ENCODE data around the gene TRABD2B.
A peak's percentile ranks its signal among the peaks of the same experiment; 100 is the strongest.

The TRABD2B gene

DNA sequence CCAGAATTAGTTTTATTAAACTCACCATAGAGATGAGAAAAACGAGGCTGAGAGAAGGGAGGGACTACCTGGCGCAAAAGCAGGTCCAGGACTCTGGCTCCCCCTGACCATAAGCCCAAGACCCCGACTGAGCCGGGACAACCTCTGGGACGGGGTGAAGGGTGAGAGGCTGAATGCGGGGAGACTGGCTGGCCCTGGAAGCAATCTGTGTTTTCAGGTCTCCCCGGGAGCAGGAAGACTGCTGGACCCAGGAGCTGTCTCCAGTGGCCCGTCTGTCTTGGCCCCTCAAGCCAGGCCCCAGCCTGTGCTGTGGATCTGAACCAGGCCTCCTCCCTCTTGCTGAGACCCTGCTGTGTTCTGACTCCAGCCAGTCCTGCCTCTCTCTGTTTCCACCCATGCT is 240.8 kb downstream of the TRABD2B start:
- H3K36me3 ChIP-seq (replicated peaks) = no peaks in the 10 kb centered on the region
- H3K4me1 ChIP-seq = no peaks in the 10 kb centered on the region
- in situ Hi-C loops (cut with MboI; ENCODE audit: low sequenced_read_pairs) = no loop called here
- no peak for DNase-seq (ENCODE audit: low spot score in 2 of 2)
- H3K4me3 ChIP-seq = no peak overlapping the region
- no peaks in the 10 kb centered on the region for H3K9me3 ChIP-seq
- H3K27me3 ChIP-seq (ENCODE audit: low read depth) = no peaks in the 10 kb centered on the region

DNA sequence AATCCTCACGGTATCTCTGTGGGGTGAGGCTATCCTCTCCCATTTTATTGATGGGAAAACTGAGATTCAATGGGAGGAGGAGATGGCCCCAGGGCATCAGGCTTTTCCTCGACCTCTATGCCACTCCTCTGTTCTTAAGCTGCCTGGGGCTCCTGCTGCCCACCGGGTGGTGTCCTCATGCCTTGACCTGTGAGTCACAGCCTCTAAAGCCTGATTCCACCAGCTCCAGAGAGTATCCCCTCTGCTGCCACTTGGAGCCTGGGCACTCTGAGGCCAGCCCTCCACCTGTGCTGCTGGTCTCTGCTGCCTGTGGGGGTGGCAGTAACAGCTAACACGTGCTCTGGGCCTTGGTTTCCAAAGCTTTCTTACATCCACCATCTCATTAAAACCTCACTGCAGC is 241.2 kb downstream of the TRABD2B start:
- in situ Hi-C loops (cut with MboI; ENCODE audit: low sequenced_read_pairs) = no loop called here
- DNase-seq (ENCODE audit: low spot score in 2 of 2) = peak in 1 of 2 experiments; percentile 4
- H3K36me3 ChIP-seq (replicated peaks) = no peaks in the 10 kb centered on the region
- no peaks in the 10 kb centered on the region for H3K9me3 ChIP-seq
- no peak overlapping the region for H3K4me3 ChIP-seq
- H3K4me1 ChIP-seq = no peaks in the 10 kb centered on the region
- no peaks in the 10 kb centered on the region for H3K27me3 ChIP-seq (ENCODE audit: low read depth)

DNA sequence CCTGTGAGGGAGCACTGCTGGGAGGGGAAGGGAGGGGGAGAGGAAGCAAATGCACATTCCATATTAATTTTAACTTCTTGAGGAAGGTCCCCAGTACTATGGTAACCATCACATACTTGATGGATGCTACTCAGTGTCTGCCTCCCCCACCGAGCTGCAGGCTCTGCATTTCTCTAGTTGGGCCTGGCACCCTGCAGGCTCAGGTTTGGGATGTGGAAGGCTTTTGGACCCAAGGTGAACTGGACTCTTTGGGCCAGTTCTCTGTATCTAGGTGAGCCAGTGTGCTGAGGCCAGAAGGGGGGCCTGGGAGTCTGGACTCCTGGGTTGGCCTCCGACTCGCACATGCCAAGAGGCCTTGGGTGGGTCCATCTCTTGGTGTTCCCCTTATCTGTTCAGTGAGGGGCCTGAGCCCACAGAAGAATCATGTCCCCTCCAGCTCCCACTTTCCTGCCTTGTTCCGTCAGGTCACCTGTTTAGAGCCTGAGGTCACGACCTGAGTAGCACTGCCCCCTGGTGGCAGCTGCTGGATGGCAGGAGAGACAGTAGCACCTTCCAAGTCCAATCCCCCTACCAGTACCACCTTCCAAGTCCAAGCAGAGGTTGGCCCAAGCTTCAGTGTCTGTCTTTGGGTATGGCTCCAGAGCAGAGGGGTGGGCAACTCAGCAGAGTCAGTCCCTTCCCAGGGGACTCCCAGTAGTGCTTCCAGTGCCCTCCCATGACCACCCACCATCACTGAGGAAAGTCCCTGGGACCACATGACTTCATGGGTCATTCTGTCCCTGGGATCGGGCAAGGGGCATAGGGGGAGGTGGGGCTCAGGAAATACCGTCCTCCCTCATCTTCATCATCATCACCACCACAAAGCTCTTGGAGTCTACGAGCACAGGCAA is 241.8 kb downstream of the TRABD2B start:
- in situ Hi-C loops (cut with MboI; ENCODE audit: low sequenced_read_pairs) = no loop called here
- no peaks in the 10 kb centered on the region for H3K27me3 ChIP-seq (ENCODE audit: low read depth)
- H3K4me3 ChIP-seq = no peak overlapping the region
- no peaks in the 10 kb centered on the region for H3K36me3 ChIP-seq (replicated peaks)
- no peaks in the 10 kb centered on the region for H3K4me1 ChIP-seq
- DNase-seq (ENCODE audit: low spot score in 2 of 2) = peak in 1 of 2 experiments; percentile 75
- no peaks in the 10 kb centered on the region for H3K9me3 ChIP-seq

DNA sequence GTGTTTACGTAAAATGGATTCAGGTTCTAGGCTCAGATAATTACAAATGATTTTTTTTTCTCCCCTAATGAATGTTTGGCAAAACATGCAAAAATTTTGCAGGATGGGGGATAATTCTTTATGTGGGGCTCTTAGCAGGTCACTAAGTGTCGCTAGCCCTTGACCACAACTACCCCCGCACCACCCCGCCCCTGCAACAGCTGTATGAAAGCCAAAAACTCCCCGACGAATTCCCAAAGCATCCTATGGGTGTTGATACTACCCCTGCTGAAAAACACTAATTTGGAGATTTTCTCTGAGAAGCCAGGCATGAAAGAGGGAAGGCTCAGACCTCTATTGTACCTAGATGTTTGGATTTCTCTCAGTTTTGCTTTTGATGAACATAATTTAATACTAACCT is 243.0 kb downstream of the TRABD2B start:
- H3K9me3 ChIP-seq = no peaks in the 10 kb centered on the region
- no peaks in the 10 kb centered on the region for H3K36me3 ChIP-seq (replicated peaks)
- DNase-seq (ENCODE audit: low spot score in 2 of 2) = no peak
- no peaks in the 10 kb centered on the region for H3K4me1 ChIP-seq
- in situ Hi-C loops (cut with MboI; ENCODE audit: low sequenced_read_pairs) = no loop called here
- H3K27me3 ChIP-seq (ENCODE audit: low read depth) = no peaks in the 10 kb centered on the region
- H3K4me3 ChIP-seq = no peak overlapping the region

DNA sequence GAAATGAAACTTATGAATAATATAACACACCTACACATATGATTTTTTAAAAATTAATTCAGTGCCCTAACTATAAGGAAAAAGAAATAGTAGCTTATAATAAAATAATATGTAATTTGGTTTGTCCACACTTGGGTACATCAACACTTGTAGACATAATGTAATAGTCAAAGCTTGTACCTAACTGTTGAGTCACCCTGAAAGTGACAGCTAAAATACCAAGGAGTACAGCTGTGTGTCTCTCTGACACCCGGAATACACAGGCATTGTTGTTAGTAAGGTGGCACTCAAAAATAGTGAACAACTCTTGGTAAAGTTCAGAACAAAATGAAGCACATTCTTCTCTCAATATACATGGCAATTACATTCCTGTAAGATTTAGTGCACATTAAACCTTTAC is 243.4 kb downstream of the TRABD2B start:
- no peak for DNase-seq (ENCODE audit: low spot score in 2 of 2)
- H3K36me3 ChIP-seq (replicated peaks) = no peaks in the 10 kb centered on the region
- H3K27me3 ChIP-seq (ENCODE audit: low read depth) = no peaks in the 10 kb centered on the region
- no peaks in the 10 kb centered on the region for H3K4me1 ChIP-seq
- in situ Hi-C loops (cut with MboI; ENCODE audit: low sequenced_read_pairs) = no loop called here
- no peak overlapping the region for H3K4me3 ChIP-seq
- no peaks in the 10 kb centered on the region for H3K9me3 ChIP-seq

DNA sequence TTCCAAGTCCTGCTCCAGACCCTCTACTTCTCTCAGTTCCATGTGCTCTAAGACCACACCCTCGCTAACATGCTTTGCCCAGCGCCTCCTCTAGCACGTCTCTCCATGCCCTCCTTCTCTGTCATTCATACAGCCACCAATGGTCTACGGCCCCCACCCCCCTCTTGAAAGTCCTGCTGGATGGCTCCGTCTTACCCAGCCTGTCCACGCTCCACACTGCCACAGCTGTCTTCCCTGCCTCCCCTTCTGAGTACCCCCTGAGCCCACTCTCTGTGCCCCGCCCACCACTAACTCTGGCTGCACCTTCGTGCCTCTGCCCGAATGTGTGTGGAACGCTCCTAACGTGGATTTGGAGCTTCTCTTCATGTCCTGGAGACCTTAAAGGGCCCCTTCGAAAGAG is 244.6 kb downstream of the TRABD2B start:
- H3K4me3 ChIP-seq = no peak overlapping the region
- H3K27me3 ChIP-seq (ENCODE audit: low read depth) = no peaks in the 10 kb centered on the region
- H3K9me3 ChIP-seq = no peaks in the 10 kb centered on the region
- in situ Hi-C loops (cut with MboI; ENCODE audit: low sequenced_read_pairs) = no loop called here
- H3K36me3 ChIP-seq (replicated peaks) = no peaks in the 10 kb centered on the region
- H3K4me1 ChIP-seq = no peaks in the 10 kb centered on the region
- DNase-seq (ENCODE audit: low spot score in 2 of 2) = no peak

DNA sequence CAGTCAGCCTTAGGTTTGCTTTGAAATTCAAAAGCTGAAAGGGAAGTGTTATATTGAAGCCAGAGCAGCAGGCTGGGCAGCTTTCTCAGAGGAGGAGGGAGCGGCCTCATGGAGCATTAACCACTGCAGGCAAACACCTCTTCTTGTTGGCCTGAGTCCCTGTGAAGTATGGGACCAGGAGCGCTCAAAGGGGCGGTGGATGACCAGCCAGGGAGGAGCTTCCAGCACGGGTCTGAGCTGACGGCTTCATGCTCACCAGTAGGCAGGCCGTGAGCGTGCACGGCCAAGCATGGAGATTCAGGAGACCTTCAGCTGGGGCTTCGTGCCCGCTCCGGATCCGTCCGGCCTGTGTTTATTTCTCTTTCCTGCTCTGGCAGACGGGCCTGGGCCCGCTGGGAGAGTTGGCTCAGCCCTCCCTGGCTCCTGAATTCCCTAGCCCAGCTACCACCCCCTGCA is 245.2 kb downstream of the TRABD2B start:
- in situ Hi-C loops (cut with MboI; ENCODE audit: low sequenced_read_pairs) = no loop called here

DNA sequence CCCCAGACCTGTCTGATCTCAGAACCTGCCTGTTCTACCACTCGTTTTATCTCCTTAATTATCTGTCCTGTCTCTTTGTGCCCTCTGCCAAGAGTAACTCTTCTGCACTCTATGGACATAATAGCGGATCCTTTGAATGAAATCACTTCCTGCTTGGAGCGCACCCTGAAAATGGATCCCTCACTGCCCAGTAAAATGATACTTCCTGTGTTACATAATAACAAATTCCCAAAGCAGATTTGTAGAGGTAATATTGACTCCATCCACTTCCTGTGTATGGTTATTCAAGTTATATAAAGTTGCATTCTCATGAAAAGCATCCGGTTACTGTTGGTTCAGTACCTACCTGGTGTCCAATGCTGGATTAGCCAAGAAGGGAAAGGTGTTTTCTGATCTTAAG is 246.0 kb downstream of the TRABD2B start:
- no peak overlapping the region for H3K4me3 ChIP-seq
- H3K27me3 ChIP-seq (ENCODE audit: low read depth) = no peaks in the 10 kb centered on the region
- in situ Hi-C loops (cut with MboI; ENCODE audit: low sequenced_read_pairs) = no loop called here
- peak in 1 of 2 experiments; percentile 7 for DNase-seq (ENCODE audit: low spot score in 2 of 2)
- H3K36me3 ChIP-seq (replicated peaks) = no peaks in the 10 kb centered on the region
- no peaks in the 10 kb centered on the region for H3K9me3 ChIP-seq
- H3K4me1 ChIP-seq = no peaks in the 10 kb centered on the region

More for the DNA sequence above, 245.2 kb downstream of the TRABD2B start:
- no peak for DNase-seq (ENCODE audit: low spot score in 2 of 2)
- H3K4me3 ChIP-seq = no peak overlapping the region
- H3K36me3 ChIP-seq (replicated peaks) = no peaks in the 10 kb centered on the region
- no peaks in the 10 kb centered on the region for H3K27me3 ChIP-seq (ENCODE audit: low read depth)
- no peaks in the 10 kb centered on the region for H3K9me3 ChIP-seq
- no peaks in the 10 kb centered on the region for H3K4me1 ChIP-seq

DNA sequence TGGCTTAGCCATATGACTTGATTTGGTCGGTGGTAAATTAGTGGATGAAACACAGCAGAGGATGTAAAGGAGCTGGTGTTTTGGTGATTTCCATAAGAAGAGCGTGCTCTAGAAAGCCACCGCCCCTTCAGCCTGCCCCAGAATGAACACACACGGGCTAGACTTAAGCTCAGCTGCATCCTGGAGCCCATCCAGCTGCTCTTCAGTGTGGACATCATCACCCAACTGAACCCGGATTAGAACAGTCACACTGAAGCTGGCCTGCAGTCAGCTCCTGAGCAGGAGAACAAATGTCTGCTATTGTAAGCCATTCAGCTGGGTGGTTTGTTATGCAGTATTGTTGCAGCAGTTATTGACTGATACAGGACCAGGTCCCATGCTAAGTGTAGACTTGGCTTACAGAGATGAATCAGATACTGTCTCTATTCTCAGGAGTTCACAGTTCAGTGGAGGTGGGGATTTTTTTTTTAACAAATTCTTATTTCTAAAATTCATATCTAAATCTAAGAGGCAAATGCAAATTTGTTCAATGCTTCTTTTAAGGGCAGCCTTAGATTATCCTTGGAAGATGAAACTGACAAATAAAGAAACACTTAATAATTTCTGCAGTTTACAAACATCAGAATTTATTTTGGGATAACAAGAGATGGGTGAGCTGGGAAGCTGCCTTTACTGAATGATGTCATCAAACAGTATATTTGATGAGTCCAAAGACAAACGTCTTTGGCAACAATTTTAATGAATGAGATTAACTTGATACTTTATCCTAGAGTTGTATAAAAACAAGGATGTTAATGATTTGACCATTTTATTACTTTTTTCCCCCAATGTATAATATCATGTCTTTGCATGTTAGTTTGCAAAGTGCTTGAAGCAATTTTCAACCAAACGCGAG is 251.2 kb downstream of the TRABD2B start:
- Histone ChIP-seq H3K27me3 (ENCODE audit: low read depth) (no peaks in the 10 kb centered on the region), H3K4me1 (no peaks in the 10 kb centered on the region), H3K36me3 (replicated peaks) (no peaks in the 10 kb centered on the region), H3K4me3 (no peak overlapping the region), H3K9me3 (no peaks in the 10 kb centered on the region)
- in situ Hi-C loops (cut with MboI; ENCODE audit: low sequenced_read_pairs) = loop anchor here (25.0 kb wide), 1 partner anchor 466 kb away; the partner anchor contains the start of gene SLC5A9
- no peak for DNase-seq (ENCODE audit: low spot score in 2 of 2)

DNA sequence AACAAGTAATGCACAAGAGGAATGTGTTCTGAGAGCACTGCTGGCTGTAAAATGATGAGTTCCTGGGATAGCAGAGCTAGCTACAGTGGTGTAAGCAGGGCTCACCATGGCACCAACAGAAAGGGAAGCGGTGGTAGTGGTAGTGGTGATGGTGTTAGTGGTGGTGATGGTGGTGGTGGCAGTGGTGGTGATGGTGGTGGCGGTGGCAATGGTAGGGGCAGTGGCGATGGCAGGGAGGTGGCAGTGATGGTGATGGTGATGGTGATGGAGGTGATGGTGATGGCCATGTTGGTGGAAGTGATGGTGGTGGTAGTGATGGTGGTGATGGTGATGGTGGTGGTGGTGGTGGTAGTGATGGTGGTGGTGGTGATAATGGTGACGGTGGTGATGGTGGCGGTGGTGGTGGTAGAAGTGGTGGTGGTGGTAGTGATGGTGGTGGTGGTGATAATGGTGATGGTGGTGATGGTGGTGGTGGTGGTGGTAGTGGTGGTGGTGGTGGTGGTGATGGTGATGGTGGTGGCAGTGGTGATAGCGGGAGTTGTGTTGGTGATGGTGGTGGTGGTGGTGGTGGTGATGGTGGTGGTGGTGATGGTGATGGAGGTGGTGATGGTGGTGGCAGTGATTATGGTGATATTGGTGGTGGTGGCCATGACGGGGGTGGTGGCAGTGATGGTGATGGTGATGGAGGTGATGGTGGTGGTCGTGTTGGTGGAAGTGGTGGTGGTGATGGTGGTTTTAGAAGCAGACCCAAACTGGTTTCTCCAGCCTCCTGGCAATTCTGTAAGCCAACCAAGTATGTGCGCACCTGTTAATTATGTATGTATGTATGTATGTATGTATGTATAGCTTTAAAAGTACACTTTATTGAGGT is 254.1 kb downstream of the TRABD2B start:
- DNase-seq (ENCODE audit: low spot score in 2 of 2) = no peak
- Histone ChIP-seq H3K27me3 (ENCODE audit: low read depth) (no peaks in the 10 kb centered on the region), H3K36me3 (replicated peaks) (no peaks in the 10 kb centered on the region), H3K9me3 (no peaks in the 10 kb centered on the region), H3K4me3 (no peak overlapping the region), H3K4me1 (no peaks in the 10 kb centered on the region)
- in situ Hi-C loops (cut with MboI; ENCODE audit: low sequenced_read_pairs) = loop anchor here (25.0 kb wide), 1 partner anchor 469 kb away; the partner anchor contains the start of gene SLC5A9

DNA sequence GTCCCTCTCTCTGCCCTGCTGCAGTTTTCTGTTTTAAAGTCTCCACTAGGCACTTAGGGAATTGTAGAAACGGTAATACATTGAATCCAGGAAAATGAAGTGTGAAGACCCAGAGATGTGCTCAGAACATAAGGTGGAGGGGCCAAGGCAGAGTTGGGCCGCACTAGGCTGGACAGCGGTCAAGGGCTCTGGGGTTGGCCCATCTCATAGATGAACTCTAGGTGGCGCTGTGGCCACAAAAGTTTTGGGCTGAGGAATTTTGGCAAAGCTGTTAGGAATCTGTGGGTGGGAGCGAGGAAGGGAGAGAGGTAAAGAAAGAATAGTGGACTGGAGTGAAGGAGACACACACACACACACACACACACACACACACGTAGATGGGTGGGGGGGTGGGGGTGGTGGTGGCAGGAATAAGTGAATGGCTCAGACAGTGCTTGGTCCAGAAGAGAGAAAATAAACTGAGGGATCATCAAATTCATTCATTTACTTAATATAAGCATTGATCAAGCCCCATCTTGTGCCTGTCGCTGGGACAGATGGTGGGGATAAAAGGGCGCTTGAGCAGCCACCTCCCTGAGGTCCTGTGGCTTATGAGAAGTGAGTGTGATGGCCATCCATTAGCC is 258.5 kb downstream of the TRABD2B start:
- Histone ChIP-seq H3K4me3 (no peak overlapping the region), H3K36me3 (replicated peaks) (no peaks in the 10 kb centered on the region), H3K4me1 (no peaks in the 10 kb centered on the region), H3K27me3 (ENCODE audit: low read depth) (no peaks in the 10 kb centered on the region; the same call in 1 of the 2 replicates), H3K9me3 (no peaks in the 10 kb centered on the region)
- in situ Hi-C loops (cut with MboI; ENCODE audit: low sequenced_read_pairs) = loop anchor here (25.0 kb wide), 1 partner anchor 474 kb away; the partner anchor contains the start of gene SLC5A9
- DNase-seq (ENCODE audit: low spot score in 2 of 2) = peak; percentile 45 to 76

DNA sequence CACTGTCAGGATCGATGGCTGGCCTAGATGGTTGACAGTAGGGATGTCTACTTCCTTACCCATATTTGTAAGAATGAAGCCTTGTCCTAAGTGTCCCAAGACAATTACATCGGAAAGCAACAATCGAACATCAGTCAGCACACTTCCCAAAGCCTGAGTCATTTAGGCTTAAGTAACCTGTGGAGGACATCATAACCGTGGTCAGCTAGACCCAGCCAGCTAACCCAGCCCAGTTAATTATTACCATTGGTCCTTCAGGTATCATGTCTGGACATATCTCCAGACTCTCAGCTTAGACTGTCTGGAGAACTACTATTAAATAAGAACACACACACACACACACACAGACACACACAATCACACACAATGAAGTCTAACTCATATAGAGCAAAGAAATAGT is 264.7 kb downstream of the TRABD2B start:
- DNase-seq (ENCODE audit: low spot score in 2 of 2) = no peak
- H3K4me1 ChIP-seq = no peaks in the 10 kb centered on the region
- H3K9me3 ChIP-seq = no peaks in the 10 kb centered on the region
- in situ Hi-C loops (cut with MboI; ENCODE audit: low sequenced_read_pairs) = loop anchor here (25.0 kb wide), 1 partner anchor 480 kb away; the partner anchor contains the start of gene SLC5A9
- peaks cover 2% of the 10 kb centered on the region; the same call in 1 of the 2 replicates for H3K27me3 ChIP-seq (ENCODE audit: low read depth)
- no peaks in the 10 kb centered on the region for H3K36me3 ChIP-seq (replicated peaks)
- no peak overlapping the region for H3K4me3 ChIP-seq

All from HAP-1 (cell line).